ENCODE results near the gene NTNG1.

GRCh38 chr1:107401704-107402103 lies 260.9 kb downstream of the NTNG1 start:
- TF ChIP-seq POLR2A (IDR thresholded peaks at IDR 0.05), result no peak
- no peak for TF ChIP-seq CTCF (IDR thresholded peaks at IDR 0.05)

Measured in right lobe of liver (tissue), 4 donors.